HepG2 (cell line): ENCODE results near the gene FAM187B. TPM values are rescaled to one million over a fixed set of nuclear protein-coding genes. Genes with fewer than 3 reads are reported as not detected.

Experiments used
- AGO2 ChIP-seq: fragments of 200-400 bp; formaldehyde crosslinking; optimal IDR thresholded peaks from 2 replicates; pipeline ENCODE3; 2017; ENCODE audit warnings: mild to moderate bottlenecking, low read depth, low read length, moderate library complexity
- ATF5 ChIP-seq: sonication (generic); formaldehyde crosslinking; IDR thresholded peaks from 2 replicates; pipeline ENCODE4 v1.4.0; 2020; ENCODE audit warnings: mild to moderate bottlenecking, low read depth, missing genetic modification reagents
- BCLAF1 ChIP-seq: fragments of 450-650 bp; IDR thresholded peaks from 2 replicates; pipeline ENCODE4 v1.6.1; 2017; ENCODE audit warnings: mild to moderate bottlenecking
- CEBPB ChIP-seq: IDR thresholded peaks from 2 replicates; pipeline ENCODE4 v1.6.1; 2011; ENCODE audit warnings: low read depth, low read length, improper control_type of control experiment, borderline replicate concordance
- ETS1 ChIP-seq: sonication (generic); formaldehyde crosslinking; IDR thresholded peaks from 2 replicates; pipeline ENCODE4 v1.4.0; 2020; ENCODE audit warnings: missing genetic modification reagents
- HNRNPK ChIP-seq: fragments of 200-400 bp; formaldehyde crosslinking; IDR thresholded peaks from 2 replicates; pipeline ENCODE4 v1.6.1; 2018; ENCODE audit warnings: low read length, low read depth, moderate library complexity, mild to moderate bottlenecking; ENCODE audit not compliant: poor library complexity, severe bottlenecking
- MATR3 ChIP-seq: sonication (generic); formaldehyde crosslinking; IDR thresholded peaks from 2 replicates; pipeline ENCODE4 v1.4.0; 2020; ENCODE audit warnings: missing genetic modification reagents
- MXD1 ChIP-seq: sonication (generic); formaldehyde crosslinking; IDR thresholded peaks from 2 replicates; pipeline ENCODE4 v1.4.0; 2020; ENCODE audit warnings: mild to moderate bottlenecking, missing genetic modification reagents
- NAIF1 ChIP-seq: sonication (generic); formaldehyde crosslinking; IDR thresholded peaks from 2 replicates; pipeline ENCODE4 v1.5.0; 2020; ENCODE audit warnings: mild to moderate bottlenecking, missing genetic modification reagents, borderline replicate concordance
- NR2F2 ChIP-seq: IDR thresholded peaks from 2 replicates; pipeline ENCODE4 v1.6.1; 2012; ENCODE audit warnings: low read depth, inconsistent platforms, borderline replicate concordance
- PHF8 ChIP-seq: sonication (generic); formaldehyde crosslinking; IDR thresholded peaks from 2 replicates; pipeline ENCODE4 v1.5.0; 2020; ENCODE audit warnings: missing genetic modification reagents
- RFXANK ChIP-seq: IDR thresholded peaks from 2 replicates; pipeline ENCODE4 v1.6.1; 2016
- SAP130 ChIP-seq: IDR thresholded peaks from 2 replicates; pipeline ENCODE4 v1.6.1; 2016; ENCODE audit warnings: low read depth
- SYNCRIP ChIP-seq: fragments of 200-400 bp; formaldehyde crosslinking; IDR thresholded peaks from 2 replicates; pipeline ENCODE4 v1.6.1; 2018; ENCODE audit warnings: mild to moderate bottlenecking, low read depth, low read length; ENCODE audit not compliant: insufficient read depth
- ZBTB49 ChIP-seq: sonication (generic); formaldehyde crosslinking; IDR thresholded peaks from 2 replicates; pipeline ENCODE4 v1.4.0; 2020; ENCODE audit warnings: missing genetic modification reagents, borderline replicate concordance
- ZFY ChIP-seq: sonication (generic); formaldehyde crosslinking; IDR thresholded peaks from 2 replicates; pipeline ENCODE4 v1.4.0; 2020; ENCODE audit warnings: missing genetic modification reagents
- ZNF101 ChIP-seq: sonication (generic); formaldehyde crosslinking; IDR thresholded peaks from 2 replicates; pipeline ENCODE4 v1.4.0; 2020; ENCODE audit warnings: mild to moderate bottlenecking, low read depth, missing genetic modification reagents, borderline replicate concordance
- ZNF33B ChIP-seq: sonication (generic); formaldehyde crosslinking; IDR thresholded peaks from 2 replicates; pipeline ENCODE4 v1.5.1; 2020; ENCODE audit warnings: mild to moderate bottlenecking, missing genetic modification reagents
- ZNF354B ChIP-seq: sonication (generic); formaldehyde crosslinking; IDR thresholded peaks from 2 replicates; pipeline ENCODE4 v1.8.0; 2022; ENCODE audit warnings: mild to moderate bottlenecking, missing genetic modification reagents
- ZNF556 ChIP-seq: sonication (generic); formaldehyde crosslinking; IDR thresholded peaks from 2 replicates; pipeline ENCODE4 v1.4.0; 2020; ENCODE audit warnings: mild to moderate bottlenecking, missing genetic modification reagents, borderline replicate concordance
- ZNF615 ChIP-seq: sonication (generic); formaldehyde crosslinking; IDR thresholded peaks from 2 replicates; pipeline ENCODE4 v1.5.0; 2020; ENCODE audit warnings: mild to moderate bottlenecking, missing genetic modification reagents, borderline replicate concordance
- ZNF720 ChIP-seq: sonication (generic); formaldehyde crosslinking; IDR thresholded peaks from 2 replicates; pipeline ENCODE4 v1.4.0; 2020; ENCODE audit warnings: missing genetic modification reagents
- polyA plus RNA-seq, 8 experiments: library from polyadenylated mRNA; depleted of rRNA in 3 of 8; stranded (reverse) in 7 of 8; unstranded in 1 of 8; fragments of >200 nt; fragmentation: Illumina TruSeq in 4 of 8; extraction: Trizol in 4 of 8; gene quantifications; 2 replicates each; pipeline versions ENCODE4 v1.2.1 to v1.2.3, GENCODE V29; 2011 to 2016; ENCODE audit warnings: low read depth in 4 of 8, missing spikeins in 1 of 8, mixed read lengths in 1 of 8; ENCODE audit not compliant: insufficient read depth in 1 of 8
- total RNA-seq, 5 experiments: library from RNA; depleted of rRNA; stranded (reverse); fragments of >200 nt; fragmentation: Illumina TruSeq; extraction: Trizol; gene quantifications; 2 replicates each; pipeline ENCODE4 v1.2.3, GENCODE V29; 2016; ENCODE audit warnings: low read depth in 1 of 5

The FAM187B gene
- total and polyA plus RNA-seq, 2 of the 13 experiments (the other 11 are each of a cell fraction or from before 2014, with no cell fraction given): not detected

- TF ChIP-seq ZBTB49 (CRISPR knock-in tag): peak; percentile 44; the same call in 1 of the 2 replicates
- TF ChIP-seq SYNCRIP: no peak
- TF ChIP-seq SAP130 (CRISPR knock-in tag): peak; percentile 83
- no peak for TF ChIP-seq CEBPB
- peak; percentile 71 for TF ChIP-seq AGO2
- TF ChIP-seq NAIF1 (CRISPR knock-in tag): peak; percentile 95
- TF ChIP-seq MXD1 (CRISPR knock-in tag): peak; percentile 79; the same call in 1 of the 2 replicates
- TF ChIP-seq RFXANK (CRISPR knock-in tag): 0 out of 2 replicates have a peak, but pooled peaks have one; percentile 32
- no peak for TF ChIP-seq ZNF101 (CRISPR knock-in tag)
- TF ChIP-seq ZNF354B (CRISPR knock-in tag): peak; percentile 18; the same call in 1 of the 2 replicates
- peak; percentile 29; the same call in 1 of the 2 replicates for TF ChIP-seq NR2F2
- TF ChIP-seq MATR3 (CRISPR knock-in tag): no peak
- TF ChIP-seq ZNF556 (CRISPR knock-in tag): no peak
- peak; percentile 78; the same call in 1 of the 2 replicates for TF ChIP-seq ZNF615 (CRISPR knock-in tag)
- TF ChIP-seq ETS1 (CRISPR knock-in tag): 0 out of 2 replicates have a peak, but pooled peaks have one; percentile 45
- peak; percentile 92 for TF ChIP-seq ZFY (CRISPR knock-in tag)
- no peak for TF ChIP-seq ZNF33B (CRISPR knock-in tag)
- peak; percentile 83 for TF ChIP-seq HNRNPK
- TF ChIP-seq ZNF720 (CRISPR knock-in tag): no peak
- TF ChIP-seq PHF8 (CRISPR knock-in tag): peak; percentile 82
- no peak for TF ChIP-seq ATF5 (CRISPR knock-in tag)
- no peak for TF ChIP-seq BCLAF1
These were observed 20.0 kb upstream of the FAM187B start, which contains the start of gene LSR (continued) for GRCh38 chr19:35248310-35249145.
